Fibroblast of the aortic adventitia (primary cell): Measurements from ENCODE around the gene PLEKHM3. TPM values are rescaled to one million over a fixed set of nuclear protein-coding genes. Genes with fewer than 3 reads are reported as not detected.
A peak's percentile ranks its signal among the peaks of the same experiment; 100 is the strongest.

ENCODE experiments used
- DNase-seq: peaks from one replicate; pipeline ENCODE4 v3.0.0-alpha.2; 2010; ENCODE audit warnings: low read depth
- H3K4me3 ChIP-seq: 2 replicates; pipeline ENCODE4 v1.5.1; 2011; ENCODE audit warnings: low read depth, mild to moderate bottlenecking, control low read depth, low read length, moderate library complexity
- CTCF ChIP-seq: IDR thresholded peaks from 2 replicates; pipeline ENCODE4 v1.5.1; 2011; ENCODE audit warnings: mild to moderate bottlenecking, low read length, control low read depth, inconsistent platforms; ENCODE audit not compliant: insufficient read depth
- total RNA-seq: library from RNA; depleted of rRNA; stranded (reverse); fragments of >200 nt; gene quantifications from 2 replicates; pipeline ENCODE4 v1.2.3, GENCODE V29; 2012; ENCODE audit warnings: low replicate concordance

PLEKHM3 gene
- total RNA-seq, 1 donor, result 15.1 TPM

GRCh38 chr2:207873794-207874193, 151.5 kb downstream of the PLEKHM3 start:
- TF ChIP-seq CTCF, result no peak
- no peak for DNase-seq
- H3K4me3 ChIP-seq, result no peak overlapping the region

- no peak for DNase-seq
- H3K4me3 ChIP-seq, result no peak overlapping the region
- no peak for TF ChIP-seq CTCF
Observed at GRCh38 chr2:207871911-207872310, 153.4 kb downstream of the PLEKHM3 start.

GRCh38 chr2:207871506-207871905, 153.8 kb downstream of the PLEKHM3 start:
- DNase-seq, result no peak
- H3K4me3 ChIP-seq, result no peak overlapping the region
- no peak for TF ChIP-seq CTCF

- no peak overlapping the region for H3K4me3 ChIP-seq
- no peak for DNase-seq
- TF ChIP-seq CTCF, result no peak
Observed at GRCh38 chr2:207870814-207871213, 154.5 kb downstream of the PLEKHM3 start.

GRCh38 chr2:207869784-207870778, 155.2 kb downstream of the PLEKHM3 start:
- peak; percentile 64 for DNase-seq
- TF ChIP-seq CTCF, result no peak
- no peak overlapping the region for H3K4me3 ChIP-seq

GRCh38 chr2:207868855-207869596, 156.3 kb downstream of the PLEKHM3 start:
- no peak for DNase-seq
- no peak for TF ChIP-seq CTCF
- H3K4me3 ChIP-seq, result no peak overlapping the region
